Caco-2 (cell line): ENCODE data around the gene UBN2. TPM values are rescaled to one million over a fixed set of nuclear protein-coding genes. Genes with fewer than 3 reads are reported as not detected.

Experiments used
- BruUV-seq: library from RNA; stranded (reverse); fragments of 400-500 nt; replicated peaks from 2 replicates; lab custom pipeline; 2021; lab: Mats Ljungman, UMichigan
- CTCF ChIA-PET: fragments of 300-600 bp; sonication (Branson Sonifier 250); formaldehyde crosslinking; loops from one replicate; lab custom pipeline; 2022; ENCODE audit warnings: antibody characterized with exemption; lab: Charles Lee
- POLR2A ChIA-PET: fragments of 300-600 bp; sonication (Branson Sonifier 250); formaldehyde crosslinking; loops from one replicate; lab custom pipeline; 2022; ENCODE audit warnings: antibody characterized with exemption; lab: Charles Lee
- DNase-seq, 2 experiments: peaks; one replicate each; pipeline versions ENCODE4 v3.0.0 to v3.0.0-alpha.2; 2020 to 2022
- H3K27me3 ChIP-seq: replicated peaks from 2 replicates; pipeline ENCODE4 v1.6.0; 2011; ENCODE audit warnings: low read length; ENCODE audit not compliant: control insufficient read depth, insufficient read depth
- H3K36me3 ChIP-seq: 2 replicates; pipeline ENCODE4 v1.5.1; 2011; ENCODE audit warnings: low read length; ENCODE audit not compliant: control insufficient read depth, insufficient read depth
- H3K4me1 ChIP-seq: fragments of 250-450 bp; sonication (Bioruptor Pico); 2 replicates; pipeline ENCODE4 v1.5.1; 2020; ENCODE audit warnings: mild to moderate bottlenecking
- H3K4me3 ChIP-seq: 2 replicates; pipeline ENCODE4 v1.5.1; 2011; ENCODE audit warnings: low read depth, mild to moderate bottlenecking, control low read depth, low read length
- H3K9me3 ChIP-seq: fragments of 250-450 bp; sonication (Bioruptor Pico); 2 replicates; pipeline ENCODE4 v1.5.1; 2020; ENCODE audit warnings: mild to moderate bottlenecking, moderate library complexity
- H3K27ac Mint-ChIP-seq: one replicate; pipeline ENCODE4 v1.8.0; 2022; ENCODE audit warnings: mixed read lengths; ENCODE audit not compliant: unreplicated experiment
- H3K27me3 Mint-ChIP-seq: one replicate; pipeline ENCODE4 v1.8.0; 2022; ENCODE audit warnings: mixed read lengths; ENCODE audit not compliant: insufficient read depth, unreplicated experiment
- H3K36me3 Mint-ChIP-seq: one replicate; pipeline ENCODE4 v1.8.0; 2022; ENCODE audit warnings: mild to moderate bottlenecking, mixed read lengths; ENCODE audit not compliant: insufficient read depth, unreplicated experiment
- H3K4me1 Mint-ChIP-seq: one replicate; pipeline ENCODE4 v1.8.0; 2022; ENCODE audit warnings: low read depth, mixed read lengths; ENCODE audit not compliant: unreplicated experiment
- H3K4me3 Mint-ChIP-seq: one replicate; pipeline ENCODE4 v1.8.0; 2022; ENCODE audit warnings: mild to moderate bottlenecking, moderate library complexity, mixed read lengths; ENCODE audit not compliant: unreplicated experiment
- H3K9me3 Mint-ChIP-seq: one replicate; pipeline ENCODE4 v1.8.0; 2022; ENCODE audit warnings: mixed read lengths; ENCODE audit not compliant: unreplicated experiment
- CTCF ChIP-seq, 2 experiments: fragments of 200-600 bp in 1 of 2; IDR thresholded peaks; 1 replicate in 1 of 2; 2 replicates in 1 of 2; pipeline versions ENCODE4 v1.5.1 to v1.8.0; 2011 to 2022; ENCODE audit warnings: antibody characterized with exemption in 1 of 2, control low read depth in 1 of 2, inconsistent platforms in 1 of 2, low read depth in 1 of 2, low read length in 1 of 2, mild to moderate bottlenecking in 1 of 2, moderate library complexity in 1 of 2; ENCODE audit not compliant: insufficient read depth in 1 of 2, severe bottlenecking in 1 of 2, unreplicated experiment in 1 of 2
- intact Hi-C: fragments of 100-400 bp; cut with micrococcal nuclease; formaldehyde crosslinking; loops from one replicate; pipeline ENCODE4 v1.10.0; 2022; ENCODE audit not compliant: unreplicated experiment
- total RNA-seq: library from RNA; stranded (reverse); gene quantifications from 2 replicates; pipeline ENCODE4 v1.2.3, GENCODE V29; 2022

UBN2 gene
- total RNA-seq, 1 experiment from 2014 or later: 21.3 TPM

- Mint-ChIP-seq H3K9me3 (peaks cover 10% of the 10 kb centered on the region), H3K36me3 (peaks cover 43% of the 10 kb centered on the region), H3K27ac (peak overlapping the region; percentile 100), H3K4me3 (peak overlapping the region; percentile 89), H3K4me1 (peaks cover 20% of the 10 kb centered on the region), H3K27me3 (peaks cover 4% of the 10 kb centered on the region)
- Histone ChIP-seq H3K27me3 (no peaks in the 10 kb centered on the region), H3K4me3 (peak overlapping the region; percentile 76), H3K36me3 (no peaks in the 10 kb centered on the region; the same call in 1 of the 2 replicates), H3K4me1 (peaks cover 4% of the 10 kb centered on the region; the same call in 1 of the 2 replicates), H3K9me3 (no peaks in the 10 kb centered on the region)
- ChIA-PET CTCF (interaction anchor here (0.7 to 1.1 kb wide), 4 partner anchors 19 to 207 kb away, joined by 3 to 13 read pairs (median 5); partner anchors contain the start of gene LUC7L2), POLR2A (interaction anchor here (1.1 kb wide), 2 partner anchors 43 to 207 kb away, joined by 5 to 8 read pairs; a partner anchor contains a TSS)
- no TSS peak for BruUV-seq
- no peak for DNase-seq
- TF ChIP-seq CTCF (IDR thresholded peaks at IDR 0.05; ENCODE audit: insufficient read depth in 1 of 2, low read depth in 1 of 2, low read length in 1 of 2, severe bottlenecking in 1 of 2, unreplicated experiment in 1 of 2): no peak
- intact Hi-C loops: loop anchor here (1.0 to 10.0 kb wide), 8 partner anchors 19 to 1354 kb away; partner anchors contain the start of genes LUC7L2, NDUFB2, UBN2 and ZC3HAV1
Measured at GRCh38 chr7:139340808-139341057, 109.7 kb downstream of the UBN2 start.

GRCh38 chr7:139341058-139341775 lies 110.2 kb downstream of the UBN2 start, which contains the start of gene FMC1:
FMC1 (plus strand) TSS chr7:139341337; CDS start chr7:139341385, 48 bp downstream.
- BruUV-seq: TSS peak; percentile 91

More at GRCh38 chr7:139341058-139341775, 110.2 kb downstream of the UBN2 start, which contains the start of gene FMC1:
- Mint-ChIP-seq H3K4me3 (peak within 1 kb of the TSS; percentile 89), H3K9me3 (peaks cover 10% of the 10 kb centered on the region), H3K36me3 (peaks cover 43% of the 10 kb centered on the region), H3K4me1 (peaks cover 20% of the 10 kb centered on the region), H3K27ac (peak within 1 kb of the TSS; percentile 100), H3K27me3 (peaks cover 4% of the 10 kb centered on the region)
- Histone ChIP-seq H3K4me3 (peak within 1 kb of the TSS; percentile 76), H3K9me3 (no peaks in the 10 kb centered on the region), H3K4me1 (peaks cover 4% of the 10 kb centered on the region; the same call in 1 of the 2 replicates), H3K36me3 (no peaks in the 10 kb centered on the region; the same call in 1 of the 2 replicates), H3K27me3 (no peaks in the 10 kb centered on the region)
- ChIA-PET CTCF (no interaction called here), POLR2A (no interaction called here)
- peak; percentile 93 to 95 for DNase-seq
- intact Hi-C loops: loop anchor here (5.0 to 10.0 kb wide), 2 partner anchors 249 to 1354 kb away; partner anchors contain the start of gene NDUFB2
- peak in 1 of 2 experiments; percentile 29 for TF ChIP-seq CTCF (IDR thresholded peaks at IDR 0.05; ENCODE audit: insufficient read depth in 1 of 2, low read depth in 1 of 2, low read length in 1 of 2, severe bottlenecking in 1 of 2, unreplicated experiment in 1 of 2)
